Breast epithelium (tissue), 4 donors: ENCODE measurements around the gene VANGL1. TPM values are rescaled to one million over a fixed set of nuclear protein-coding genes. Genes with fewer than 3 reads are reported as not detected.

ENCODE experiments used
- DNase-seq, 2 donors: peaks; one replicate each; pipeline ENCODE4 v3.0.0-alpha.2; 2019; ENCODE audit warnings: low spot score in 2 of 2
- H3K27ac ChIP-seq, 2 donors: fragments of 200-600 bp; sonication (generic) in 1 of 2; one replicate each; pipeline ENCODE4 v1.5.1; 2016 to 2019; ENCODE audit warnings: mild to moderate bottlenecking in 1 of 2
- H3K27me3 ChIP-seq, 2 donors: fragments of 200-600 bp; sonication (generic) in 1 of 2; one replicate each; pipeline versions ENCODE4 v1.5.1 to v1.6.0; 2017 to 2019; ENCODE audit warnings: control low read depth in 1 of 2, mild to moderate bottlenecking in 1 of 2
- H3K36me3 ChIP-seq: fragments of 200-600 bp; one replicate; pipeline ENCODE4 v1.5.1; 2019
- H3K4me1 ChIP-seq, 2 donors: fragments of 200-600 bp; sonication (generic); one replicate each; pipeline ENCODE4 v1.5.1; 2016 to 2019; ENCODE audit warnings: control low read depth in 1 of 2
- H3K4me3 ChIP-seq, 3 donors: fragments of 200-600 bp; sonication (generic); 1 replicate in 2 of 3; 2 replicates in 1 of 3; pipeline ENCODE4 v1.5.1; 2016 to 2019; ENCODE audit warnings: mild to moderate bottlenecking in 3 of 3, moderate library complexity in 2 of 3
- H3K9me3 ChIP-seq, 2 donors: fragments of 200-600 bp; sonication (generic) in 1 of 2; one replicate each; pipeline ENCODE4 v1.5.1; 2016 to 2019; ENCODE audit warnings: control low read depth in 1 of 2
- CTCF ChIP-seq, 3 donors: fragments of 450-650 bp; IDR thresholded peaks; one replicate each; pipeline ENCODE4 v1.5.1; 2016 to 2017; ENCODE audit warnings: antibody characterized with exemption in 3 of 3, mild to moderate bottlenecking in 3 of 3, moderate library complexity in 3 of 3
- POLR2A ChIP-seq: fragments of 450-650 bp; IDR thresholded peaks from one replicate; pipeline ENCODE4 v1.6.1; 2016; ENCODE audit warnings: antibody characterized with exemption, mild to moderate bottlenecking, moderate library complexity
- POLR2AphosphoS5 ChIP-seq, 3 donors: sonication (generic); formaldehyde crosslinking; IDR thresholded peaks; one replicate each; pipeline ENCODE4 v1.6.1; 2017; ENCODE audit warnings: antibody characterized with exemption in 3 of 3
- intact Hi-C: fragments of 100-400 bp; cut with DNase I; formaldehyde crosslinking; loops from one replicate; pipeline ENCODE4 v1.15.1; 2023; ENCODE audit warnings: low total_unique reads
- total RNA-seq, 3 donors: library from RNA; depleted of rRNA; stranded (reverse); fragments of >200 nt; gene quantifications; one replicate each; pipeline ENCODE4 v1.1.0, GENCODE V29; 2016

VANGL1 gene
- total RNA-seq, 3 donors from 2014 or later = 6.6 to 7.5 (median 7.5) TPM

- no peak overlapping the region for H3K27ac ChIP-seq
- H3K4me1 ChIP-seq = no peaks in the 10 kb centered on the region
These were observed 7.2 kb downstream of the VANGL1 start for GRCh38 chr1:115648717-115649691.

GRCh38 chr1:115649964-115650363 lies 8.2 kb downstream of the VANGL1 start:
- Histone ChIP-seq H3K4me3 (no peak overlapping the region), H3K27ac (no peak overlapping the region), H3K9me3 (no peaks in the 10 kb centered on the region), H3K4me1 (no peaks in the 10 kb centered on the region), H3K27me3 (no peaks in the 10 kb centered on the region), H3K36me3 (no peaks in the 10 kb centered on the region)
- DNase-seq = no peak
- intact Hi-C loops = no loop called here
- TF ChIP-seq CTCF (IDR thresholded peaks at IDR 0.05) (no peak), POLR2A (no peak), POLR2AphosphoS5 (IDR thresholded peaks at IDR 0.05) (no peak)

More at GRCh38 chr1:115648717-115649691, 7.2 kb downstream of the VANGL1 start:
- H3K4me3 ChIP-seq = no peak overlapping the region
- H3K36me3 ChIP-seq = no peaks in the 10 kb centered on the region
- DNase-seq = no peak
- TF ChIP-seq CTCF (IDR thresholded peaks at IDR 0.05) (no peak), POLR2AphosphoS5 (IDR thresholded peaks at IDR 0.05) (no peak), POLR2A (no peak)
- no peaks in the 10 kb centered on the region for H3K9me3 ChIP-seq
- intact Hi-C loops = no loop called here
- H3K27me3 ChIP-seq = no peaks in the 10 kb centered on the region

GRCh38 chr1:115650961-115651360 lies 9.2 kb downstream of the VANGL1 start:
- DNase-seq = no peak
- Histone ChIP-seq H3K4me1 (no peaks in the 10 kb centered on the region), H3K27ac (no peak overlapping the region), H3K4me3 (no peak overlapping the region), H3K9me3 (no peaks in the 10 kb centered on the region), H3K36me3 (no peaks in the 10 kb centered on the region), H3K27me3 (no peaks in the 10 kb centered on the region)
- intact Hi-C loops = no loop called here
- no peak for TF ChIP-seq POLR2A
- no peak for TF ChIP-seq CTCF (IDR thresholded peaks at IDR 0.05)
- TF ChIP-seq POLR2AphosphoS5 (IDR thresholded peaks at IDR 0.05) = no peak

GRCh38 chr1:115651391-115651790 lies 9.6 kb downstream of the VANGL1 start:
- DNase-seq = no peak
- Histone ChIP-seq H3K27ac (no peak overlapping the region), H3K36me3 (no peaks in the 10 kb centered on the region), H3K4me1 (no peaks in the 10 kb centered on the region), H3K9me3 (no peaks in the 10 kb centered on the region), H3K4me3 (no peak overlapping the region), H3K27me3 (no peaks in the 10 kb centered on the region)
- intact Hi-C loops = no loop called here
- TF ChIP-seq POLR2A = no peak
- TF ChIP-seq POLR2AphosphoS5 (IDR thresholded peaks at IDR 0.05) = no peak
- TF ChIP-seq CTCF (IDR thresholded peaks at IDR 0.05) = no peak

GRCh38 chr1:115652236-115652788 lies 10.5 kb downstream of the VANGL1 start:
- TF ChIP-seq POLR2A (no peak), POLR2AphosphoS5 (IDR thresholded peaks at IDR 0.05) (no peak), CTCF (IDR thresholded peaks at IDR 0.05) (no peak)
- Histone ChIP-seq H3K4me1 (no peaks in the 10 kb centered on the region), H3K27ac (no peak overlapping the region), H3K27me3 (no peaks in the 10 kb centered on the region), H3K36me3 (no peaks in the 10 kb centered on the region), H3K9me3 (no peaks in the 10 kb centered on the region), H3K4me3 (no peak overlapping the region)
- DNase-seq = no peak
- intact Hi-C loops = no loop called here
